Measurements from ENCODE around the gene TEX14.
"Not testable (repeated sequence)": the region's sequence is repeated elsewhere in the genome, so short reads cannot be mapped to it uniquely, and the experiment has no call there.

Gene TEX14

GRCh38 chr17:58658804-58659713 lies 32.8 kb downstream of the TEX14 start:
- DNase-seq (ENCODE audit: low read depth) = peak; percentile 51

DNA sequence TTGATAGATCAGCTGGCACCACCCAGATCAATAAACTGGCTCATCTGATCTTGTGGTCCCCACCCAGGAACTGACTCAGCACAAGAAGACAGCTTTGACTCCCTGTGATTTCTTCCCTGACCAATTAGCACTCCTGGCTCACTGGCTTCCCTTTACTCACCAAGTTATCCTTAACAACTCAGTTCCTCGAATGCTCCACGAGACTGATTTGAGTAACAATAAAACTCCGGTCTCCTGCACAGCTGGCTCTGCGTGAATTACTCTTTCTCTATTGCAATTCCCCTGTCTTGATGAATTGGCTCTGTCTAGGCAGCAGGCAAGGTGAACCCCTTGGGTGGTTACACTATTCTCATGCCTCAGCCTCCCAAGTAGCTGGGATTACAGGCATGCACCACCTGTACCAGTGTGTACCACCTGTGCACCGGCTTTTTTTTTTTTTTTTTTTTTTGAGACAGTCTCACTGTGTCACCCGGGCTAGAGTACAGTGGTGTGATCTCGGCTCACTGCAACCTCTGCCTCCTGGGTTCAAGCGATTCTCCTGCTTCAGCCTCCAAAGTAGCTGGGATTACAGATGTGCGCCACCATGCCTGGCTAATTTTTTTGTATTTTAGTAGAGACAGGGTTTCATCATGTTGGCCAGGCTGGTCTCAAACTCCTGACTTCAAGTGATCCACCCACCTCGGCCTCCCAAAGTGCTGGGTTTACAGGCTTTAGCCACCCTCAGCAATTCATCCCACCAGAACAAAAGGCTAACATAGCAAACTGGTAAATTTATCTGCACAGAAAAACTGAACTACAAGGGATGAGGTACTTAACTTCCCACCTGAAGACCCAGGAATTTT lies 33.7 kb downstream of the TEX14 start:
- DNase-seq (ENCODE audit: low read depth) = not testable (repeated sequence)

DNA sequence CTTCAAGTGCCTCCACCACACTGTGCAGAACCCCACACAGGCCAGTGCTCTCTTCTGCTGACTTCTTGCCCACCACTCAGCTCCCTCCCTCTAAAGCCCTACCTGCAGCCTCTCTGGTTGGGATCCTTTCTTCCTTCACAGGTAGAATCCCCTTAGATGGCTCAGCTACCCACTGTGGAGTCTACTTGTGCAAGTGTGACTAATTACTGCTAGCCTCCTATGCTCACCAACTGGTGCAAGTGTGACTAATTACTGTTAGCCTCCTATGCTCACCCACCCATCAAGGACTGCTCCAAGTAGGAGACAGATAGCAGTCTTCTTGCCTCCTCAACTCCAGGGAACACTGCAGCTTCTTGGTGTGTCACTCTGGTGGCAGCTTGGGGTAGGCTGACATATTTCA lies 43.6 kb downstream of the TEX14 start:
- DNase-seq (ENCODE audit: low read depth) = no peak

GRCh38 chr17:58643147-58643546 lies 48.7 kb downstream of the TEX14 start:
- no peak for DNase-seq (ENCODE audit: low read depth)

- DNase-seq (ENCODE audit: low read depth) = no peak
These were observed 49.9 kb downstream of the TEX14 start for GRCh38 chr17:58641887-58642311.

GRCh38 chr17:58640202-58640601 lies 51.6 kb downstream of the TEX14 start:
- no peak for DNase-seq (ENCODE audit: low read depth)

- DNase-seq (ENCODE audit: low read depth) = no peak
These were observed 52.2 kb downstream of the TEX14 start for GRCh38 chr17:58639681-58640080.

DNA sequence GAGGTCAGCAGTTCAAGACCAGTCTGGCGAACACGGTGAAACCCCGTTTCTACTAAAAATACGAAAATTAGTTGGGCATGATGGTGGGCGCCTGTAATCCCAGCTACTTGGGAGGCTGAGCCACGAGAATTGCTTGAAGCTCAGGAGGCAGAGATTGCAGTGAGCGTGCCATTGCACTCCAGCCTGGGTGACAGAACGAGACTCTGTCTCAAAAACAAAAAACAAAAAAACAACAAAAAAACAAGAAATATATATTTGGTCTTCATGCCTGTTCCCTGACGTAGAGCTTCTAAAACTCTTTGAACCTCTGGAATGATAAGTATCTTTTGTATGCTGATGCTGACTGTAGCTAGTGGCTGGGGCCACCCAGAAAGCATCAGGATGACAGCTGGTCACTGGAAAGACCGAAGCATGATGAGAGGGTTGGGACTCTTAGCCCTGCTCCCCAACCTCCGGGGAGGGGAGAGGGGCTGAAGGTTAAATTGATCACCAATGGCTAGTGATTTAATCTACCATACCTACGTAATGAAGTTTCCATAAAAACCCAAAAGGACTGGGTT lies 54.8 kb downstream of the TEX14 start:
- no peak for DNase-seq (ENCODE audit: low read depth)

- DNase-seq (ENCODE audit: low read depth) = no peak
These were observed 59.2 kb downstream of the TEX14 start for GRCh38 chr17:58632324-58633314.

GRCh38 chr17:58631523-58632323 lies 60.1 kb downstream of the TEX14 start:
- DNase-seq (ENCODE audit: low read depth) = peak; percentile 85

DNA sequence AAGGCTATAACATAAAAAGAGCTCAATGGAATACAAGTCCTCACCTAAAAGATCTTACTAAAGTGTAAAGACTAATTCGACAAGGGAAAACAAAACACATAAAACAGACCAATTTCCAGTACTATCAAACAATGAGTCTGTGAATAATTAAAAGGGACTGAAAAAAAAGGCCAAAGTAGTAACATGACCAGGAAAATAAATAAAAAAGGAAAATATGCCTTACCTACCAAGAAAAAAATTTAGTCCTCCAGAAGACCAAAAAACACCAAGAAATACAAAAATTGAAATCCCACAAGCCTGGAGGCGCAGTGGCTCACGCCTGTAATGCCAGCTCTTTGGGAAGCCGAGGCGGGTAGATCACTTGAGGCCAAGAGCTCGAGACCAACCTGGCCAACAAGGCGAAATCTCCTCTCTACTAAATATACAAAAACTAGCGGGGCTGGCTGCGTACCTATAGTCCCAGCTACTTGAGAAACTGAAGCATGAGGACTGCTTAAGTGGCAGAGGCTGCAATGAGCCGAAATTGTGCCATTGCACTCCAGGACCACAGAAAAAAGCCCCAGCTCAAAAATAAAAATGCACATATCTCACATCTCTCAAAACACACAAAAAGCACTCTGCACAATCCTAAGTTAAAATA lies 60.8 kb downstream of the TEX14 start:
- no peak for DNase-seq (ENCODE audit: low read depth)

- DNase-seq (ENCODE audit: low read depth) = no peak
These were observed 64.9 kb downstream of the TEX14 start for GRCh38 chr17:58626905-58627304.

DNA sequence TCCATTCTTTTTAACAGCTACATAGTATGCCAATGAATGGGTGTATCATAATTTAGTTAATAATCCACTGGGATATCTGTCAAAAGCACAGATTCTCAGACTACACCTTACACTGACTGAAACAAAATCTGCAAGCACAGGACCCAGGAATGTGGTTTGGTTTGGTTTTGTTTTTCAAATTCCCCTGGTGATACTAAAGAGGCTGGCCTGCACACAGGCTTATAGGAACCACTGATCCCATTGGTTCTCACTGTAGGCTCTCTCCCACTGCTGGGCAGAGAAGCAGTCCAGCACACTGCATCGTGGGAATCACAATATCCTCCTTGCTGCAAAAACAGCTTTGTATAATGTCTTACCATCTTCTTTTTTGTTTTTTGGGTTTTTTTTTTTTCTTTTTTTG lies 67.1 kb downstream of the TEX14 start:
- no peak for DNase-seq (ENCODE audit: low read depth)

- DNase-seq (ENCODE audit: low read depth) = no peak
These were observed 70.7 kb downstream of the TEX14 start for GRCh38 chr17:58621174-58621573.

GRCh38 chr17:58618336-58618735 lies 73.5 kb downstream of the TEX14 start:
- no peak for DNase-seq (ENCODE audit: low read depth)

GRCh38 chr17:58617563-58617962 lies 74.3 kb downstream of the TEX14 start:
- no peak for DNase-seq (ENCODE audit: low read depth)

GRCh38 chr17:58615768-58616659 lies 75.8 kb downstream of the TEX14 start:
- DNase-seq (ENCODE audit: low read depth) = no peak

DNA sequence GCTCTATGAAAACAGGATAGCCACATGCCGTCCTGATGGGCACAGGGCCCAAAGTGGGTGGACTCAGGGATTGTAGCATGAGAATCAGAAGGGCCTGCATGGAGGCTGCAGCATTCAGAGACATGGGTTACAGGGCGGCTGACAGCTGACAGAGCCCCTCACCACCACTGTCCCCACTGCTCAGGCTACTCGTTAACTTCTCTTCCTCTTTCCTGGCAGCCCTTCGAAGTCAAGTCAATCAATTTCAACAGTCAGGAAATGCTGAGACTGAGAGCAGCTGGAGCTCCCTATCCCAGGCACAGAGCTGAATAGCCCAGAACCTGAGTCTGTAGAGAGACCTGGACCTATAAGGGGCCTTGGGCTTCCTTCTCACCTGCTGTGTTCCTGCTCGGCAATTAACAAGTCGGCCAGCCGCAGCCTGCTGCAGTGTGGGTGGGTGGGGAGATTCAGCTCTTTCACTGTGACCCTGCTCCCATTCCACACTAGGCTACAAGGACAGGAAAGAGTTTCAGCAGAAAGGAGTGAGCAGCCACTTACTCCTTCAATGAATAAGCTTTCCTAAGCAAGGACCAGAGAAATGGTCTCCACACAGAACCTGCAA lies 76.9 kb downstream of the TEX14 start:
- DNase-seq (ENCODE audit: low read depth) = no peak

DNA sequence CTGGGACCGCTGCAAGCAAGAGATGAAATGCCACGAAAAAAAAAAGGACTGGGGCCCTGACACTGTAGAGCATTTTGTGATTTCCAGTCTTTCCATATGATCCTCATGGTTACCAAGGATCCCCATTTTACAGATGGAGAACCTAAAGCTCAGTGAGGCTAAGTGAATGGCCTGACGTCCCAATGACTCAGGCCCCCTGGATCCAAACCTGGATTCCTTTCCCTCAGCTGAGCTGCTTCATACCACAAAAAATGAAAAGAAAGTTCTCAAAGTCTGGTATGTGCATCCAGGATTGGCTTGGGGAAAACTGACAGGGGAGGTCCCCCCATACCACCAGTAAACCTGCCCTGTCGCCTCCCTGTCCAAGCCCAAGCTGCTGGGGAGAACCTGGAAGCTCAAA lies 80.5 kb downstream of the TEX14 start:
- DNase-seq (ENCODE audit: low read depth) = no peak

Measured in activated T-cell treated with anti-CD3 and anti-CD28 coated beads for 1 hour (primary cell).